HG02870 (cell line): ENCODE results near the gene MARK4.
"Not testable (repeated sequence)": the region's sequence is repeated elsewhere in the genome, so short reads cannot be mapped to it uniquely, and the experiment has no call there.

Experiments used
- ATAC-seq: cut with Tn5 transposase; IDR thresholded peaks from one replicate; pipeline ENCODE4 v1.9.1; 2021; ENCODE audit warnings: mild to moderate bottlenecking, moderate library complexity; ENCODE audit not compliant: unreplicated experiment

MARK4 gene

DNA sequence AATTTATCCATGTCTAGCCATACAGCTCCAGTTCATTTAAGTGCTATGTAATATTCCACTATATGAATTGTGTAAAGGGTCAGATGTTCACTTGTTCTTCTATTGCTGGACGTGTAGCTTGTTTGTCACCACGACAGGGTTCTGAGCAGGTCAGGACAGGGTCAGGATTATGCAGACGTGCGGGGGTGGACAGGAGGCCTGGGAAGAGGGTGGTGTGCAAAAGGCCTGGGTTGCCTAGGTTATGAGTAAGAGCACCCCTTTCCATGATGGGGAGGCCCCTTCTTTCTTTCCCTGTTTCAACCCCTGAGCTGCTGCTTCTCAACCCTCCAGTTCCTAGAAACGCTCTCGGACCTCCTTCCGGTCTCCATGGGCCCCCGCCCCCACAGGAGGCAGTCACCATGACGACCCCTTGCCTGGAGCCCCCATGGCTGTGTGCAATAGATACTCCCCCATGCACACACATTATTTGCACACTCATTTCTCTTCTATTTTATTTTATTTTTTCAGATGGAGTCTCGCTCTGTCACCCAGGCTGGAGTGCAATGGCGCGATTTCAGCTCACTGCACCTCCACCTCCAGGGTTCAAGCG is 7.8 kb upstream of the MARK4 start:
- no peak for ATAC-seq

DNA sequence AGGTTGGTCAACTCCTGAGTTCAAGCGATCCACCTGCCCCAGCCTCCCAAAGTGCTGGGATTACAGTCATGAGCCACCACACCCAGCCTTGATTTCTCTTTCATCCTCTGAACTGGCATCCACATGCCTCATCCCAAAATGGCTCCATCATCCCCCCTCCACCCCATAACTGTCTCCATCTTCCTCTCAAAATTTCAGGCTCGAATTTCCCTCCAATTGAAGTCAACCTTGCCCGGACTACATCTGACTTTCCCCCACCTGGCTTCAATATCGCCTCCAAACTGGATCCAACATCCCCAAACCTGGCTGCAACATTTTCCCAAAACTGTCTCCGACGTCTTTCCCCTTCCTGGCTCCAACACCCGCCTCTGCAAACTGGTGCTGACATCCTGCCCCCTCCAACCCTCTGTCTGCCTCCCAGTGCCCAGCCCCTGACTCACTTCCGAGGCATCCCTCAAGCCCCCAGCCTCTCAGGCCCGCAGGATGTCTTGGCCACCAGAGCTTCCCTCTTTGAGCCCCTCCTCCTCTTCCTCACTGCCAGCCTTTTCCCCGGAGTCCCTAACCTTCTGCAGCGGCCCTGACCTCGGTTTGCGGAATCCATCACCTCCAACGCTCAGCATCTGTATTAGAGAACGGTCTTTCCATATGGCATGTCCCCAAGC is 6.8 kb upstream of the MARK4 start:
- ATAC-seq: no peak

DNA sequence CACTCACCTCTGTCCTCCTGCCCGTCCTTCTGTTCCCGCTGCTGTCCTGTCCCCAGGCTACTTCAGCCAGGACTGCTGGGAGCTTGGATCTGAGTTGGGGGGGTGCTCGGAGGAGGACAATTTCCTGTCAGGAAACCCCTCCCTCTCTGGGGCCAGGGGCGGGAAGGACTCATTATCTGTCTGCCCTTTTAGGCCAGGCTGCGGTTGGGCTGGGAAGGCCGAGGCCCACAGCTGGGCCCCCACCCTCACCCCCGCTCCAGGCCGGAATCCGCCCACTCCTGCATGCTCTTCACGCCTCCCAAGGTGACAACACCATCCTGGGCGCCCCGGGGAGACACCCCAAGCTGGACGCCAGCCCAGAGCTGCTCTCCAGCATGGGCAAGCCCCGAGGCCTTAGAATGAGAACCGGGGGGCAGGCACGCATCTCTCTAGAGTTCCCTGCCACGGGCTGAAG is 5.7 kb upstream of the MARK4 start, which contains the start of gene EXOC3L2:
Gene EXOC3L2, minus strand, starts transcription at position 74 of the 454 bp plus-strand sequence. CDS start 6,362 bp downstream, outside the sequence.
- no peak for ATAC-seq

DNA sequence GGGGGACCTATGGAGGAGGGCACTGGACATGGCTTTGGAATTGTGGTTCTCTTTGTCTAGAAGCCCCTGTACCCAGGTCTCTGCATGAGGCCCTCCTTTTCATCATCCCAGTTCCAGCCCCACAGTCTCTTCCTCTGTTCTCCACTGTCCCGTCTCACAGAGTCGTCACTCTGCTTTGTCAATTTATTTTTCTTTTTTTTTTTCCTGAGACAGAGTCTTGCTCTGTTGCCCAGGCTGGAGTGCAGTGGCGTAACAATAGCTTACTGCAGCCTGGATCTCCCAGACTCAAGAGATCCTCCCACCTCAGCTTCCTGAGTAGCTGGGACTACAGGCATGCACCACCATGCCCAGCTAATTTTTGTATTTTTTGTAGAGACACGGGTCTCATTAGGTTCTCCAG is 5.2 kb upstream of the MARK4 start:
- ATAC-seq: no peak

DNA sequence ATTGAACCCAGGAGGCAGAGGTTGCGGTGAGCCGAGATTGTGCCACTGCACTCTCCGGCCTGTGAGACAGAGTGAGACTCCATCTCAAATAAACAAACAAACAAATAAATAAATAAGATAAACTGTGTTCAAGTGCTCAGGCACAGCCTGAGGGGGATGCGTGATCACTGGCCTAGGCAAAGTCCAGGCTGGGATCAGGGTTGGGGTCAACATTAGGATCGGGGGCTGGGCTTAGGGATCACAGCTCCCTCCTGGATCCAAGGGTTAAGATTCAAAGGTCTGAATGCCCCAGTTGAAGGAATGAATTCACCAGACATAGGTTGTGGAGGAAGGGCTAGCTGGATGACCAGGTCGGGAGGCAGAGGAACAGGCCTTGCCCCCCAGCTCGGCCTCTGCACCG is 3.9 kb upstream of the MARK4 start:
- ATAC-seq: no peak

DNA sequence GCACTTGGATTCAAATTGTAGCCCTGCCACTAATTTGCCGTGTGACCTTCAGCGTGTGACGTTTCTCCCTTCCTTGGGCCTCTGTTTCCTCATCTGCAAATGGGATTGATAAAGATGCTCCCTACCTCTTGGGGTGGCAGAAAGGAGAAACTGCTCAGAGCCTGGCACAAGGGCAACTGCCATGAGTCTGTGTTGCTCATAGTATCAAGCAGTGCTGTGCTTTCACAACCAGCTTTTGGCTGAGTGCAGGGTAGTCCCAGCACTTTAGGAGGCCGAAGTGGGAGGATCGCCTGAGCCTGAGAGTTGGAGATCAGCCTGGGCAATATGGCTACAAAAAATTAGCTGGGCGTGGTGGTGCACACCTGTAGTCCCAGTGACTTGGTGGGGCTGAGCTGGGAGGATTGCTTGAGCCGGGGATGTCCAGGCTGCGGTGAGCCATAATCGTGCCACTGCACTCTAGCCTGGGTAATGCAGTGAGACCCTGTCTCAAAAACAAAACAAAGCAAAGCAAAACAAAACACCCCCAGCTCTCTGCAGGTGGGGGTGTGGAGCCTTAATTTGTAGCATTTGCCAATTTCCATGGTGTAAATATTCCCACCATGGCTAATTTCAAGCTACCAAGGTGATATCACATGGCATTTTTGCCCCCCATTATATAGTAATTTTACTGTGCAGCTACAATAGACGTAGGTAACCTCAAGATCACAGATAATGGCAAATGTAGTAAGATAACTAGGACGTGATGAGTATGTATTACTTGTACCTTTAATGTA is 1.6 kb upstream of the MARK4 start:
- ATAC-seq: no peak

DNA sequence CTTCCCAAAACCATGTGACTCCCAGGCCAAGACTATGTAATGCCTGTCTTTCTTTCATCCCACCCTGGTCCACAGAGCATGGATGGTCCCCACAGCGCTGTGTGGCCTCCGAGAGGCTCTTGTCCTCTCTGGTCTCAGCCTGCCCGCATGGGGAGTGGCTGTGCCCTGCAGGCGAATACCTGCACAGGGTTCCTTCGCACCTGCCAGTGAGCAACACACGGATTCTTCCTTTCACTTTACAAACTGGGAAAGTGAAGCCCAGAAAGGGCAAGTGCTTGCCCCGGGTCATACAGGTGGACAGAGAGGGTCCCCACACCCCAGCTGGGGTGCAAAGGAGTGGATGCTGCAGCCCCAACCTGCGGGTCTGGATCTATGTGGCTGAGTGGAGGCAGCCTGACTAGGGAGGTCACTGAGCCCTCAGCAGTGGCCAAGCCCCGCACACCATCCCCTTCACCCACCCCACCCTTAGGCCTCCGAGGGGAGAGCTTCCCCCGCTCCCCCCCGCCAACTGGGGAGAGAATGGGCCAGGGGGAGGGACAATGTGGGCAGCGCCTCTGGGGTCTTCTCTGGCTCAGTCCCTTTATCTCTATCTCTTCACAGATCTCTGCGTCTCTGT is 747 bp upstream of the MARK4 start:
- no peak for ATAC-seq

DNA sequence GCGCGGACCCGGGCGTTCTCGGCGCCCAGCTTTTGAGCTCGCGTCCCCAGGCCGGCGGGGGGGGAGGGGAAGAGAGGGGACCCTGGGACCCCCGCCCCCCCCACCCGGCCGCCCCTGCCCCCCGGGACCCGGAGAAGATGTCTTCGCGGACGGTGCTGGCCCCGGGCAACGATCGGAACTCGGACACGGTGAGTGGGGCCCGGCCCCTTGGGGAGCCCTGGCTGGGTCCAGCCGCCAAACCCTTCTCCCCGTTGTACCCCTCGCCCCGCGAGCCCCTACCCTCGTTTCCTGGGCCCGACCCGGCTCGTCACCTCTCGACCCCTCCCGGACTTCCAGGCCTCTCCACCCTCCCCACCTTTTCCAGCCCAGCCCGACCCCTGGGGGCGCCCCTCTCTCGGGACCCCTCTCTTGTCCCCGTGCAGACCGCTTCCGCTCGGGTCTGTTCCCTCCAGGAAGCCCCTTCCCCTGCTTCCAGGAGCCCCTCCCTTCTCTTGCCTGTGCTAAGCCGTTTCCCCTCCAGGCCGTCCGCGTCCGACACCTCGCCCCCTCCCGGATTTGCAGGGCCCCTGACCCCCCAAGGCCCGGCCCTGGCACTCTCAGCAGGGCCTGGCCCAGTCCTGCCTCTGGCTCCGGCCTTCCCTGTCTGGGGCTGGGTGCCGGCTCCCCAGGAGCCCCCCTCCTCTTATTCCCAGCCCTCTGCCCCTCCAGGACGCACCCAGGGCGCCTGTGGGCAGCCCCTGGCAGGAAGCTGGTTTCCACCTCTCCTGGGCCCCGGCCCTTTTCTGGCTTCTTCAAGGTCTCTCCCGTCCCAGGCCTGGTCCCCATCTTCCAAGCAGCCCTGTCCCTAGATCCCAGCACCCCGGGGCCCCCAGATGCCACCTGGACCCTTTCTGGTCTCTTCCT is 632 bp downstream of the MARK4 start:
- ATAC-seq: no peak

DNA sequence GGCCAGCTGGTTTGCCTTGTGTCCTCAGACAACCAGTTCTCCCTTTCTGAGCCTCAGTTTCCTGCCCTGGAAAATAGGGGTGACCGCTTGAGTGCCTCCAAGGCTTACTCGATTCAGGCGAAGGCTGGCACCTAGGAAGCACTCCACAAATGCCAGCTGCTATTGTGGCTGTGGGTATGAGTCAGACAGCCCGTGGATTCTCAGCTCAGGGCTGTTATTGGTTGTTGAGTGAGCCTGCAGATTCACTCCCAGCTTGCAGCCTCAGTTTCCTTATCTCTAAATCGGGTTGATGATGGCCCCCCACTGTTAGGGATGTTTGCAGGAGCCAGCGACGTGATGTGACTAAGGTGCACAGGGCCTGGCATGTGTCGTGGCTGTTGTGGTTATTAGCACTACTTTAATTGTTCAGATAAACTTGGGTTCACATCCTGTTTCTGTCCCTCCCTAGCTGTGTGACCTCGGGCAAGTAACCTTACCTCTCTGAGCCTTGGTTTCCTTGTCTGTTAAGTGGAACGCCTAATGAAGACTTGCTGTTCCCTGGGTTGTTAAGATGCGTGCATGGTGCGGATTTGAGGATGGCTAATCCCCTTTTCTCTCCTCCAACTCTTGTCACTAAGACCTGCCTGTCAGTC is 2.4 kb downstream of the MARK4 start:
- ATAC-seq: no peak

DNA sequence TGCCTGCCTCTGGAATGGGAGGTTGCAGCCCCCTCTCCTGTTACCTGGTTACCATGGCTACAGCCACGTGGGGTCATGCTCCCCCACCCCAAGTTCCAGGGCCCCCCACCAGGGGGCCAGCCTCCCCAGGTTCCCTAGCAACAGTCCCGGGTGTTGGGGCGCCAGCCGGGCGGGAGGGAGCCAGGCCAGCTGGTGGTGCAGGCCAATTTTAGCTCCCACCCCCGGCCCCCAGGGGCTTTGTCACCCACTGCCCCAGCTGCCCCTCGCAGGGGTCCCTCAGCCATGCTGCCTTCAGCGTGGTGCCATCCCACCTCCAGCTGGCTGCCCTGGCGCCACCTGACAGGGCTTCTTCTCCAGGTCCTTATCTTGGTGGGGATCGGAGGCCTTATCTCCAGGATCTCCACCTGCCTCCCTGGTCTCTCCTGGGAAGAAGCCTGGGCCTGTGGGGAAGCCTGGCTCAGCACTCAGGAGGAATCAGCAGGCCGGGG is 3.0 kb downstream of the MARK4 start:
- ATAC-seq: no peak

DNA sequence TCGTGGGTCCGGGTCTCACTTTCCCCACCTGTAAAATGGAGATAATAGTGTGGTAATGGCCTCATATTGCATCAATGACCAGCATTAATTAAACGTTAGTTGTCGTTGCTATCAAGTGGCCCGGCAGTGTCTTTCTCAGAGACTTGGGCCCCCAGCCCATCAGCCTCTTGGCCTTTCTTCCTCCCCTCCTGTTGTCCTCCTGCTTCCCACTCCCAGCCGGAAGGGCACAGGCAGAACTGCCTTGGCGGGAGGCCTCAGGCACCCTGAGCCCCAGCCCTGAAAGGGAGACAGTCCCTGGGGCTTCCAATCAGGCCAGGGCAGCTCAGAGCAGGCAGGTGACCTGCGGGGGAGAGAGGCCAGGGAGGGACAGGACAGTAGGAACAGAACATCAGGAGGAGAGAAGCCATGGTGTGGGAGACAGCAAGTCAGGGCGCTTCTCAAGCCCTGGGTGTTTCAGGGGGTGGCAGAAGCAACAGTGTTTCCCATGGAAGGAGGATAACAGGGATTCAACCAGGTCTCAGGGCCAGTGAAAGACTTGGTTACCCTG is 4.6 kb downstream of the MARK4 start:
- ATAC-seq: no peak

DNA sequence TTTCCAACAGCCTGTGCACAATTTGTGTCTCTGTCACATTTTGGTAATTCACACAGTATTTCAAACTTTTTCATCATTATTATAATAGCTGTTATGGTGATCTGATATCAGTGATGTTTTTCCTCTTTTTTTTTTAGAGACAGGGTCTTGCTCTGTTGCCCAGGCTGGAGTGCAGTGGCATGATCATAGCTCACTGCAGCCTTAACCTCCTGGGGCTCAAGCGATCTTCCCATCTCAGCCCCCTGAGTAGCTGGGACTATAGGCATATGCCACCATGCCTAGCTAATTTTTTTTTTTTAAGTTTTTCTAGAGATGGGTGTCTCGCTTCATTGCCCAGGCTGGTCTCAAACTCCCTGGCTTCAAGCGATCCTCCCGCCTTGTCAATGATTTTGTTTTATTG is 5.8 kb downstream of the MARK4 start:
- no peak for ATAC-seq

DNA sequence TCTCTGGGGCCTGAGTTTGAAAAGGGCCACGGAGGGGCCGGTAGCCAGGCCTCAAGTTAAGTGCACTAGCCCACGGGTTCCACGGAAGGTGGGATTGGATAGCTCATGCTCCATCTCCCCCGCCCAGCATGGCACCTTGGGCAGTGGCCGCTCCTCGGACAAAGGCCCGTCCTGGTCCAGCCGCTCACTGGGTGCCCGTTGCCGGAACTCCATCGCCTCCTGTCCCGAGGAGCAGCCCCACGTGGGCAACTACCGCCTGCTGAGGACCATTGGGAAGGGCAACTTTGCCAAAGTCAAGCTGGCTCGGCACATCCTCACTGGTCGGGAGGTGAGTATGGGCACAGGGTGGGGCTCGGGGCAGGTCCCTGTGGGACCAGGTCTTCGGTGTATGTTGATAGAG is 7.8 kb downstream of the MARK4 start:
- no peak for ATAC-seq

DNA sequence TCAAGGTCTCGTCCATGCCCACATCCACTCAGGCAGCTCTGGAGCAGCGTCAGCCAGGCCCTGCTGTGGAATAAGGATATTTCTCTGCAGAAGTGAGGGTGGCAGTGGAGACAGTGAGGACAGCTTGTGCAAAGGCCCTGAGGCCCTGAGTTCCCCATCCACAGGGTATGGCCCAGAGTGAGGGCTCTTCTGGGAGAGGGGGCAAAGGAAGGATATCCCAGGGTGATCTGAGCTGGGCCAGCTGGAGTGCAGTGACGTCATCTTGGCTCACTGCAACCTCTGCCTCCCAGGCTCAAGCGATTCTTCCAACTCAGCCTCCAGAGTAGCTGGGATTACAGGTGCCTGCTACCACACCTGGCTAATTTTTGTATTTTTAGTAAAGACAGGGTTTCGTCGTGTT is 11.5 kb downstream of the MARK4 start:
- ATAC-seq: no peak

DNA sequence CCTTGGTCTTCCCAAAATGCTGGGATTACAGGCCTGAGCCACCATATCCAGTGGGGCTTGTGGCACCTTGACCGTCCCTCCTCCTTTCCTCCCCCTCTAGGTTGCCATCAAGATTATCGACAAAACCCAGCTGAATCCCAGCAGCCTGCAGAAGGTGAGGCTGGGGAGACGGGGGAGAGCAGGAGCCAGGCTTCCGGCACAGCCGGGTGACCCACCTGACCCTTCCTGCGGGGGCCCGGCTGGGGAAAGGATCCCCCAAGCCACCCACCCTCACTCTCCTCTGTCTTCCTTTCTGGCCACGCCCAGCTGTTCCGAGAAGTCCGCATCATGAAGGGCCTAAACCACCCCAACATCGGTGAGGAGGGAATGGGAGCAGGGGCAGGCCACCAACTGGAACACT is 11.9 kb downstream of the MARK4 start:
- no peak for ATAC-seq

DNA sequence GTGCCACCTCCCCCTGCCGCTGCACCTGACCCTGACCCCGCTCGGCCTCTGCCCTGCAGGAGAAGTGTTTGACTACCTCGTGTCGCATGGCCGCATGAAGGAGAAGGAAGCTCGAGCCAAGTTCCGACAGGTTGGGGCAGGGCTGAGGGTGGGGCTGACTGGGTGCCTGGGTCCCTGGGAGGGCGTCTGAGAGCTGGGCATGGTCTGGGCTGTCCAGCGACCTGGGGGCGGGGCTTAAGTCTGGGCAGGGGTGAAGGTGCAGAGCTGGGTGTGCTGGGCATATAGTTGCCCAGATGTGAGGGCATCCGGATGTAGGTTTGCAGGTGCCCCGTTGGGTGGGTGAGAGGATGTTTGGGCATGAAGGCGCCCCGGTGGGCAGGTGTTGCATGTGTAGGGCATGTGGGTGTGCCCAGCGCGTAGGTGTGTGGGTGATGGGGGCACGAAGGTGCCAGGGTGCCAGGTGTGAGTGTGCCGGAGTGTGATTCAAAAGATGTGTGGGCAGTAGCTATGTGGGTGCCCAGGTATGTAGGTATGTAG is 13.8 kb downstream of the MARK4 start:
- no peak for ATAC-seq

DNA sequence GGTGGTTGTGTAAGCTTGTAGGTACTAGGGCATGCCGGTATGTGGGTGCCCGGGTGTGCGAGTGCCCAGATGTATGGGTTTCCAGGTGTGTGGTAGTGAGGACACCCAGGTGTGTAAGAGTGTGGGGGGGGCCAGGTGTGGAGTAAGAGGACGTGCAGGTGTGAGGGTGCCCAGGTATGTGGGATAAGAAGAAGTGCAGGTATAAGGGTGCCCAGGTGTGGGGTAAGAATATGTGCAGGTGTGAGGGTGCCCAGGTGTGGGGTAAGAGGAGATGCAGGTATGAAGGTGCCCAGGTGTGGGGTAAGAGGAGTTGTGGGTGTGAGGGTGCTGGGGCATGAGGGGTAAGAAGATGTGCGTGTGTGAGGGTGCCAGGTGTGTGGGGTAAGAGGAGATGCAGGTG is 14.3 kb downstream of the MARK4 start:
- ATAC-seq: no peak

DNA sequence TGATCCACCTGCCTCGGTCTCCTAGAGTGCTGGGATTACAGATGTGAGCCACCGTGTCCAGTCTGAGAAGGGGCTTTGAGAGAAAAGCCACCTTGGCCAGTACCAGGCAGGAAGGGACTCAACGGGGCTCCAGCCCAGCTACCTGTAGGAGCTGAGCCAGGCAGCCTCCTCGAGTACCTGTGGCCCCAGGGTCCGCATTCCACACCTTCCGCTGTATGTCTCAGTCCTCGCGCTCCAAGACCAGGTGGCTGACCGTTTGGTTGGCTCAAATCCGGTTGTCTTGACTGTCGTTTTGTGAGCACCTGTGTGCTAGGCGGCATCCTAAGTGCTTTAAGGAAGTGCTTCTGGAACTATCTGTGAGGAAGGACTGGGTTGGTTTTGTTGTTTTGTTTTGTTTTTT is 16.2 kb downstream of the MARK4 start:
- no peak for ATAC-seq

DNA sequence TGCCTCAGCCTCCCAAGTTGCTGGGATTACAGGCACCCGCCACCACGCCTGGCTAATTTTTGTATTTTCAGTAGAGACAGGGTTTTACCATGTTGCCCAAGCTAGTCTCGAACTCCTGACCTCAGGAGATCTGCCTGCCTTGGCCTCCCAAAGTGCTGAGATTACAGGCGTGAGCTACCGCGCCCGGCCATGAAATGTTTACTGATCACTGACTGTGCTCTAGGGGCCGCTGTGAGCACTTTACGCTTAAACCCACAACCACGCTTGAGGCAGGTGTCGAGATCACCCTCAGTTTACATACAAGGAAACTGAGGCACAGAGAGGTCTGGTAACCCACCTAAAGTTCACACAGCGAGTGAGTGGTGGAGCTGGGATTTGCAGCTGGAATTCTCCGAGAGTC is 18.9 kb downstream of the MARK4 start:
- not testable (repeated sequence) for ATAC-seq
